PC-3 (cell line): ENCODE measurements around the gene RRAS2. TPM values are rescaled to one million over a fixed set of nuclear protein-coding genes. Genes with fewer than 3 reads are reported as not detected.

ENCODE experiments used
- ATAC-seq: fragments of 200-7000 bp; cut with Tn5 transposase; 2 replicates; pipeline ENCODE4 v1.9.1; 2020; ENCODE audit warnings: mild to moderate bottlenecking, moderate library complexity
- BruUV-seq: library from RNA; stranded (reverse); fragments of 400-500 nt; replicated peaks from 2 replicates; lab custom pipeline; 2021; lab: Mats Ljungman, UMichigan
- CTCF ChIA-PET: fragments of 300-600 bp; sonication (Branson Sonifier 250); formaldehyde crosslinking; loops from one replicate; lab custom pipeline; 2022; ENCODE audit warnings: antibody characterized with exemption; lab: Charles Lee
- POLR2A ChIA-PET: fragments of 300-600 bp; sonication (Branson Sonifier 250); formaldehyde crosslinking; loops from one replicate; lab custom pipeline; 2022; ENCODE audit warnings: antibody characterized with exemption; ENCODE audit not compliant: unreplicated experiment; lab: Charles Lee
- DNase-seq: peaks from one replicate; pipeline ENCODE4 v3.0.0-alpha.2; 2015
- H2AFZ ChIP-seq: fragments of 300-600 bp; sonication (generic); 2 replicates; pipeline ENCODE4 v1.6.0; 2016; ENCODE audit warnings: antibody characterized with exemption, low read length
- H3F3A ChIP-seq: fragments of 300-600 bp; sonication (generic); one replicate; pipeline ENCODE4 v1.6.0; 2017; ENCODE audit warnings: antibody characterized with exemption, low read length, control low read depth, mild to moderate bottlenecking; ENCODE audit not compliant: unreplicated experiment
- H3K27ac ChIP-seq: fragments of 300-600 bp; sonication (generic); 2 replicates; pipeline ENCODE4 v1.5.1; 2016; ENCODE audit warnings: mild to moderate bottlenecking, low read length
- H3K27me3 ChIP-seq: fragments of 300-600 bp; sonication (generic); 2 replicates; pipeline ENCODE4 v1.6.1; 2016; ENCODE audit warnings: low read length, mixed read lengths
- H3K36me3 ChIP-seq: fragments of 300-600 bp; sonication (generic); 2 replicates; pipeline ENCODE4 v1.6.1; 2016; ENCODE audit warnings: low read depth, mixed run types, low read length, mixed read lengths
- H3K4me1 ChIP-seq: fragments of 300-600 bp; sonication (generic); 2 replicates; pipeline ENCODE4 v1.5.1; 2016; ENCODE audit warnings: low read length; ENCODE audit not compliant: insufficient read depth
- H3K4me2 ChIP-seq: fragments of 300-600 bp; sonication (generic); 2 replicates; pipeline ENCODE4 v1.6.0; 2016; ENCODE audit warnings: low read length
- H3K4me3 ChIP-seq: fragments of 300-600 bp; sonication (generic); 2 replicates; pipeline ENCODE4 v1.5.1; 2016; ENCODE audit warnings: mild to moderate bottlenecking, low read length, mixed read lengths
- H3K79me2 ChIP-seq: fragments of 300-600 bp; sonication (generic); 2 replicates; pipeline ENCODE4 v1.6.1; 2017; ENCODE audit warnings: low read length, mixed read lengths
- H3K9ac ChIP-seq: fragments of 300-600 bp; sonication (generic); 2 replicates; pipeline ENCODE4 v1.6.0; 2016; ENCODE audit warnings: mild to moderate bottlenecking, low read length
- H3K9me2 ChIP-seq: fragments of 300-600 bp; sonication (generic); replicated peaks from 2 replicates; pipeline ENCODE4 v1.6.1; 2016; ENCODE audit warnings: mixed run types, low read length, mixed read lengths
- H3K9me3 ChIP-seq: fragments of 300-600 bp; sonication (generic); 2 replicates; pipeline ENCODE4 v1.6.1; 2016; ENCODE audit warnings: low read length, mixed read lengths
- H4K20me1 ChIP-seq: fragments of 300-600 bp; sonication (generic); 2 replicates; pipeline ENCODE4 v1.6.1; 2016; ENCODE audit warnings: low read length, mixed read lengths
- CTCF ChIP-seq: fragments of 300-600 bp; sonication (generic); conservative IDR thresholded peaks from 2 replicates; pipeline ENCODE4 v1.5.1; 2017; ENCODE audit warnings: antibody characterized with exemption, low read depth, mild to moderate bottlenecking, low read length
- EZH2 ChIP-seq: fragments of 300-600 bp; sonication (generic); IDR thresholded peaks from one replicate; pipeline ENCODE4 v1.6.1; 2017; ENCODE audit warnings: antibody characterized with exemption, mild to moderate bottlenecking, low read length; ENCODE audit not compliant: unreplicated experiment
- EZH2phosphoT487 ChIP-seq: fragments of 300-600 bp; sonication (generic); IDR thresholded peaks from 2 replicates; pipeline ENCODE4 v1.6.1; 2018; ENCODE audit warnings: mild to moderate bottlenecking, antibody characterized with exemption, low read length, borderline replicate concordance
- intact Hi-C: fragments of 100-400 bp; cut with micrococcal nuclease; formaldehyde crosslinking; loops from 2 replicates; pipeline ENCODE4 v1.9.0; 2023
- total RNA-seq: library from RNA; depleted of rRNA; stranded (reverse); fragments of >200 nt; gene quantifications from 2 replicates; pipeline ENCODE4 v1.2.3, GENCODE V29; 2014

The RRAS2 gene
- total RNA-seq, 1 experiment from 2014 or later, result 58.6 TPM

- H3K4me2 ChIP-seq, result no peak overlapping the region
- no peaks in the 10 kb centered on the region for H3K9me3 ChIP-seq
- no peaks in the 10 kb centered on the region for H3K79me2 ChIP-seq
- no peaks in the 10 kb centered on the region for H3K4me1 ChIP-seq
- intact Hi-C loops, result no loop called here
- ATAC-seq, result no peak
- no peak overlapping the region for H2AFZ ChIP-seq
- H3K9ac ChIP-seq, result no peak overlapping the region
- H3K27ac ChIP-seq, result no peak overlapping the region
- POLR2A ChIA-PET, result no interaction called here
- CTCF ChIA-PET, result no interaction called here
- no peak overlapping the region for H3K4me3 ChIP-seq
- H3F3A ChIP-seq, result no peaks in the 10 kb centered on the region
- no peaks in the 10 kb centered on the region for H3K9me2 ChIP-seq
- BruUV-seq, result no TSS peak
- peaks cover 63% of the 10 kb centered on the region for H3K27me3 ChIP-seq
- H3K36me3 ChIP-seq, result no peaks in the 10 kb centered on the region
- H4K20me1 ChIP-seq, result no peaks in the 10 kb centered on the region
- TF ChIP-seq EZH2 (no peak), CTCF (no peak), EZH2phosphoT487 (no peak)
- DNase-seq, result no peak
Measured at GRCh38 chr11:14234446-14234845, 124.5 kb downstream of the RRAS2 start.

GRCh38 chr11:14232652-14233051 is 126.3 kb downstream of the RRAS2 start:
- no peak overlapping the region for H2AFZ ChIP-seq
- H3K9ac ChIP-seq, result no peak overlapping the region
- no peak overlapping the region for H3K4me2 ChIP-seq
- H3K4me1 ChIP-seq, result no peaks in the 10 kb centered on the region
- peaks cover 57% of the 10 kb centered on the region for H3K27me3 ChIP-seq
- no peaks in the 10 kb centered on the region for H3K9me2 ChIP-seq
- no peaks in the 10 kb centered on the region for H4K20me1 ChIP-seq
- POLR2A ChIA-PET, result no interaction called here
- H3K27ac ChIP-seq, result no peak overlapping the region
- H3F3A ChIP-seq, result no peaks in the 10 kb centered on the region
- H3K4me3 ChIP-seq, result no peak overlapping the region
- BruUV-seq, result no TSS peak
- TF ChIP-seq EZH2phosphoT487 (no peak), EZH2 (no peak), CTCF (peak; percentile 62)
- no peaks in the 10 kb centered on the region for H3K79me2 ChIP-seq
- ATAC-seq (peak; percentile 60; the same call in 1 of the 2 replicates), DNase-seq (peak; percentile 14)
- intact Hi-C loops, result no loop called here
- H3K9me3 ChIP-seq, result no peaks in the 10 kb centered on the region
- no peaks in the 10 kb centered on the region for H3K36me3 ChIP-seq
- CTCF ChIA-PET, result interaction anchor here (0.7 kb wide), 1 partner anchor 280 kb away, joined by 3 read pairs; no protein-coding TSS in a partner anchor

- Histone ChIP-seq H3K27ac (no peak overlapping the region), H3F3A (no peaks in the 10 kb centered on the region), H3K9me2 (no peaks in the 10 kb centered on the region), H3K4me2 (no peak overlapping the region), H4K20me1 (no peaks in the 10 kb centered on the region), H3K36me3 (no peaks in the 10 kb centered on the region), H3K9me3 (no peaks in the 10 kb centered on the region), H3K4me3 (no peak overlapping the region), H3K79me2 (no peaks in the 10 kb centered on the region), H3K4me1 (no peaks in the 10 kb centered on the region), H3K27me3 (peaks cover 46% of the 10 kb centered on the region), H2AFZ (no peak overlapping the region), H3K9ac (no peak overlapping the region)
- no TSS peak for BruUV-seq
- DNase-seq (no peak), ATAC-seq (no peak)
- TF ChIP-seq CTCF (no peak), EZH2 (no peak), EZH2phosphoT487 (no peak)
- intact Hi-C loops, result no loop called here
- ChIA-PET POLR2A (no interaction called here), CTCF (no interaction called here)
Measured at GRCh38 chr11:14230407-14230806, 128.6 kb downstream of the RRAS2 start.
